EH (cell line): ENCODE measurements around the gene DCAF17.
"Not testable (repeated sequence)": the region's sequence is repeated elsewhere in the genome, so short reads cannot be mapped to it uniquely, and the experiment has no call there.

Source experiments
- DNase-seq: peaks from one replicate; pipeline ENCODE4 v3.0.0-alpha.2; 2015; ENCODE audit warnings: low read depth

Gene DCAF17

DNA sequence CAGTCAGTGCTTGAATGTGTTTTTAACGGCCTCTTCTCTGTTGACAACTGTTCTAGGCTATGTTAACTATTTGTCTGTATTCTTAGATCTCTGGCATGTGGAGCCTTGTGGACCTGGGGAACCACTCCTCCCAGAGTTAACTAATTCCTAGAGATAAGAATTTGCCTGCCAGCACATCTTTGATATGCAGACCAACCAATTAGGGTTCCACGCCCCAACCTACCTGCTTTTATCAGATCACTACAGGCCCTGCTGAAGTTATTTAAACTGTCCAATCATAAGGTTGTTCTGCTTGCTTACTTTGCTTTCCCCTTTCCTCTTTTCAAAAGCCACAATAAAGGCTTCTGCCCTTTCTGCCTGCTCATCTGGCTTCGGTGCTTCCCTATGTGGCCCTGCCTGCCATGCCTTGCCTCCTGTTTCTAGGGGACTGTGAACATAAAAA lies 79.7 kb downstream of the DCAF17 start:
- DNase-seq, result no peak

DNA sequence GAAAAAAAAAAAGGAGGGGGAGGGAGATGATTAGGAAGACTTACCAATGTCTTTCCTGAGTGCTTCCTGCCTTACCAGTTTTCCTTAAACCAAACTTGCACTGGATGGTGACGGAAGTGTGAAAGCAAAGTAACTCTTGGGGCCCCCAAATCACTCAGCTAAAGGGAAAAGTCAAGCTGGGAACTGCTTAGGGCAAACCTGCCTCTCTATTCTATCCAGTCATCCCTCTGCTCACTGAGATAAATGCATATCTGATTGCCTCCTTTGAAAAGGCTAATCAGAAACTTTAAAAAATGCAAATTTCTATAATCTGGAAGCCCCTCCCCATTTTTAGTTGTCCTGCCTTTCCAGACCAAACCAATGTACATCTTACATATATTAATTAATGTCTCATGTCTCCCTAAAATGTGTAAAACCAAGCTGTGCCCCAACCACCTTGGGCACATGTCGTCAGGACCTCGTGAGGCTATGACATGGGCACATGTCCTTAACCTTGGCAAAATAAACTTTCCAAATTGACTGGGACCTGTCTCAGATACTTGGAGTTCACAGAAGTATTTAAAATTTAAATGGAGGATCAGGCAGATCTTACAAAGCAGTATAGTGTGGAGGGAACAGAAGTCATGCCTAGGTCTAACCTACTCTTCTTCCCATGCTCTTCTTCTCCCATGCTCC lies 81.0 kb downstream of the DCAF17 start:
- no peak for DNase-seq

DNA sequence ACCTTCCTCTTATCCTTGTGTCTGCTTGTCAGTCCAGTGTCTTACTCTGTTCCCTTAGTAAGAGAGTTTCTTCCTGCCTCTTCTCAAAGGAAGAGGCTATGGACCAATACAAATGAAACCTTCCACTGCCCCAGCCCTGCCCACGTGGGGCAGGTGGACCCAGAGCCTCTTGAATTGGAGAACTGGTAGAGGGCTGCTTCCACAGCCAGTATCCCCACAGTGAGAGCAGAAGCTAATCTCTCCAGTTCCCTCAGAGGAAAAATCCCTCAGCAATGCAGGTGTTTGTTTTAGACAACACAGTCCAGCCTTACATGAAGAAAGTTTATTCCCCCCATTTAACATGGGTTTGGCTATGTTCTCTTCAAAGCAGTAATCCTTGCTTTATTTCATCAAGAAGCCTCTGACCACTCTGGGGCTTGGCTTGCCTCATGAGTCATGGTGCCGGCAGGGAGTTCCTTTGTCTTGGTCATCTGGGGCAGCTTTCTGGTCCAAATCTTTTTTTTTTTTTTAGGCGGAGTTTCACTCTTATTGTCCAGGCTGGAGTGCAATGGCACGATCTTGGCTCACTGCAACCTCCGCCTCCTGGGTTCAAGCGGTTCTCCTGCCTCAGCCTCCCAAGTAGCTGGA lies 81.8 kb downstream of the DCAF17 start:
- DNase-seq, result peak; percentile 78

DNA sequence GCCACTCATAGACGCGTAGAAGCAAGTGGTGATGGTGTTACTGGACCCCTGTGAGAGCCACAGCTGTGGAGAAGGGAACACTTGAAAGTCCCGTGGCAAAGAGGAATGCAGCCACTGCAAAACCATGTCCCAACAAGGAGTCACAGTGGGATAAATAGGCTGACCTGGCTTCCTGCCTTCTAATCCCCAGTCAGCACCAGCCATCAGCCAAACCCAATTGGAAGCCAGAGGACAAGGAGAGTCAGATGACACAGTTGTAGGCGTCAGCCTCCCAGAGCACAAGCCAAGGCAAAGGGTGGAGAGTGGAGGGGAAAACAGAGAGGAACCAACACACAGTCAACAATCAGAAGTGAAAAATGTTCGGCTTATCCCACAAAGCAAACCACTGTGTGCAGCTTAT lies 82.8 kb downstream of the DCAF17 start:
- no peak for DNase-seq

DNA sequence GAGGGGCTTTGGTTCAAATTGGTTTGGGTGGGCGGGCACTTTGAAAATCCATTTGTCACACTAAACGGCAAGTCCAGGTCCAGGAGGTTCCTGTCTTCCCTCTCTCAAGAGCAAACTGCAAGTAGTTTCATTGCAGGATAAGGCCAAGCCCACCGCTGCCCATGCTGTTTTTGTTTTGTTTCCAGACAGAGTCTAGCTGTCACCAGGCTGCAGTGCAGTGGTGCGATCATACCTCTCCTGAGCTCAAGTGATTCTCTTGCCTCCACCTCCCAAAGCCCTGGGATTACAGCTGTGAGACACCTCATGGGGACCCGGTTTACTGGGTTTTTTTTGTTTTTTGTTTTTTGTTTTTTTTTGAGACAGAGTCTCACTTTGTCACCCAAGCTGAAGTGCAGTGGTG lies 86.4 kb downstream of the DCAF17 start:
- DNase-seq, result no peak

DNA sequence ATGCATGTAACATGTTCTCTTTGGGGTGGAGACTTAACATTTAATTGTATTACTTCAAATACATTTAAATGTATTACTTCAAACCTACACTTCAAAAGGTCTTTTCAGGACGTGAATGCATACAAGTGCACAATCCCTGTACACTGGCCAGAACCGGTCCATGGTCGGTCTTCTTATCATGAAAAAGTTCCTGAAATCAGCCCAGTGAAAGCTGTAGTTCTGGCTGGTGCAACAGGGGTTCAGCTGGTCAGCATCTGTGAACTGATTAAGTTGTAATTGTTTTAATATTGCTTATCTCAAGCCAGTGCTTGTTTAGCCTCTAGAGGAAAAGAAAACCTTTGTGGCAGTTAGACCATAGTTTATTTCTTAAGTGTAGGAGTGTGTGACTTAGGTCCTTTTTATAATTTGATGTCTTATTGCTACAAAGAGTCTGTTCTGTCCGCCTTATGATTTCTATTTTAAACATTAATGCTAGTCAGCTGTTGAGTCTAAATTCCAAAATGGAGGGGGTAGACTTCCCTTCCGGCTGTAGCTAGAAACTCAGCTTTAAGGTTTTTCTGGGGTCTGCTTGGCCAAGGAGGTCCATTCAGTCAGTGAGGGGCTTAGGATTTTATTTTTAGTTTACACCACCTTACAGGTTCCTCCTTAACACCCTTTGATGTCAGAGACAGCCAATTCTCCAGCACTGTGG lies 87.5 kb downstream of the DCAF17 start:
- no peak for DNase-seq

DNA sequence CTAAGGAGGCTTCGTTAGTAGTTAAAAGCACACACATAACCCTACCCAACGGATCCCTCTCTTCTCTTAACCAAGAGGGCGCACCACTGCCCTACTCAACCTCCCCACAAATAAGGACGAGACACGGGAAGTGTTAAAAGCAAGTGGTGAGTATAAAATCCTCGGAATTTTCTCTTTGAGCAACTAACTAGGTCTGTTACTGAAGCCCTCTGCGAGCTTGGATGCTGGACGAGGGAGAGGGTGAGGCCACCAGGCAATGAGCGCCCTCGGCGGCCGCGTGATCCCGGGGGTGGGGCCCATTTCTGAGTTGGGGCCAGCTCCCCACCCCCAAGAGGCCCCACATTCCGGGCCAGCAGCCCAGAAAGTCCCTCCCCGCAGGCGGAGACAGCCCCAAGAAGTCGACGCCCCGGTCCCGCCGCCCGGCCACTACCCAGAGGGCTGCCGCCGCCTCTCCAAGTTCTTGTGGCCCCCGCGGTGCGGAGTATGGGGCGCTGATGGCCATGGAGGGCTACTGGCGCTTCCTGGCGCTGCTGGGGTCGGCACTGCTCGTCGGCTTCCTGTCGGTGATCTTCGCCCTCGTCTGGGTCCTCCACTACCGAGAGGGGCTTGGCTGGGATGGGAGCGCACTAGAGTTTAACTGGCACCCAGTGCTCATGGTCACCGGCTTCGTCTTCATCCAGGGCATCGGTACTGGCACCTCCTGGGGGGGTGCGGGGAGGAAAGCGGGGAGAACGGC lies 88.2 kb downstream of the DCAF17 start, which contains the start of gene CYBRD1:
TSS of gene CYBRD1 (plus strand) at position 423 of the 736 bp plus-strand sequence. CDS start at position 495, 72 bp downstream.
- peak; percentile 91 for DNase-seq

DNA sequence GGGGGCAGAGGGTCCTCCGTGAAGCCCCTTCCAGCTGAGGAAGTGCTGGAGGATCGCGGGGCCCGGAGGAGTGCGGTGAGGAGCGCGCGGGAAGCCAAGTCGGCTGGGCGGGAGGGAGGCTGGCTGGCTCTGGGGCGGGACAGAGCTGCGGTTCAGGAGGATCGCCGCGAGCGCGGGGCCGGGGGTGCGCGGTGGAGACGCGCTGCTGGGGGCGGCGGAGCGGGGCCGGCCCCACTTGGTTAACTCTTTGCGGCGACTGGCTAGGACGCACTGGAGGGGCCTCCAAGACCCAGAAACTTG lies 88.7 kb downstream of the DCAF17 start:
- DNase-seq, result no peak

DNA sequence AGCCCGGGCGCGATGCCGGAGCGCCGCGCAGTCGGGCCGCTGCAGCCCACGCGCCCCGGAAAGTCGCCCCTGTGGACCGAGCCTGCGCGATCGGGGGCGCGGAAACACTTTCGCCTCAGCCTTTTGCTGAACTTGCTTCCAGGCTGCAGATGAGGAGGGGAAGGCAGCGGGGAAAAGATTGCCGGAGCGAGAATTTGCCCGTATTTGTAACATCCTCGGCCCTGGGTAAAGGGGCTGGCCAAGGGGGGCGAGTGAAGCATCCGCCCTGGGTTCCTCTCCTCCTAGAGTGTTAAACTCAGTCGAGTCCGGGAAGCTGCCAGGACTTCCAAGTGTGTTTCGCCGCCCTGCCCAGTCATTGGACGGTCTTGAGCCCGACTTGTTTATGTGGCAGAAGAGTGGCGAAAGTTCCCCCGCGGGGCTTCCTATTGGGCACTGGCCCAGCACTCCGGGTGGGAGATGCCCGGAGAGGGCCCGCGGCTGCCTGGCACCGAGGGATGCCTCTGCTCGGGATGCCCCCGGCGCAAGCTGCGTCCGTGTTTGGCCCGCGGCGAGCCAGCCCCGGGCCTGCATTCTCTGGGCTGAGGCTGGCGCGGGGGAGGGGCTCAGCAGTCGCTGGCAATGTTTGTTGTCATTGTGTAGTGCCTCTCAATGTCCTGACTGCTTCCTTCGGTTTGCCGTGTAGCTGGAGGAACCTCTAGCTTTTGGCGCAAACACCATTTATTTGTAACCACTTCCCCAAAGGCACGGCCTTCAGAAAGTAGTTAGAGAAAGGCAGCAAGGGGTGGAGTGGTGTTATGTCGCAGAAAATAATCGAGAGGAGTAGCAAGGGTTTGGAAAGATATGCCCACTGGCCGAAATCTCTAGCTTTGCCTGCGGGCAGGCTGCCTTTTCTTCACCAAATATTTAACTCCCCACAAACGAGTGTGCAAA lies 89.3 kb downstream of the DCAF17 start:
- DNase-seq, result peak; percentile 87

DNA sequence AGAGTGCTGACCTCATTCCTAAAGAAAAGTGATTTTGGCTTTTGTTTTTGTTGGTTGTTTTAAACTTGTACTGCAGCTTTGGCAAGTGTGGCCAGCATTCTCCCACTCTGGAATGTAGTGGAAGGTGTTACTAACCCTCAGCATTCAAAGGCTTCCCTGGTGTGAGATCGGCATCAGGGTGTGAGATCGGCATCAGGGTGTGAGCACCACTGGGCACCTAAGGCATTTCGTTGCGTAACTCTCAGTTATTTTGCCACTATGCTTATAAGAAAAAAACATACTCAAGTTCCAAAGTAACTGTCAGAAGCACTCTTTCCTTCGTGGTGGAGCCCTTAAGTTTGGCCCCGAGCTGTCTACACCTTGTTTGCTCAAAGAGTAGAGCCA lies 90.0 kb downstream of the DCAF17 start:
- no peak for DNase-seq

DNA sequence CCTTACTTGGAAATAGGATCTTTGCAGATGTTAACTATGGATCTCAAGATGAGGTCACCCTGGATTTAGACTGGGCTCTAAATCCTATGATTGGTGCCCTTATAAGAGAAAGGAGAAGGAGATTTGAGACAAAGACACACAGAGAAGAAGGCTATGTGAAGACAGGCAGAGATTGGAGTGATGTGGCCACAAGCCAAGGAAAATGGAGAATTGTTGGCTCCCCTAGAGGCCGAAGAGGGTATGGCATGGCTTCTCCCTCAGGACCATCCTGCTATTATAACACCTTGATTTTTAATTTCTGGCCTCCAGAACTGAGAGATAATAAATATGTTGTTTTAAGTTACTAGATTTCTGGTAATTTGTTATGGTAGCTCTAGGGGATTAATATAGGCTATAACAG lies 95.9 kb downstream of the DCAF17 start:
- DNase-seq, result no peak

DNA sequence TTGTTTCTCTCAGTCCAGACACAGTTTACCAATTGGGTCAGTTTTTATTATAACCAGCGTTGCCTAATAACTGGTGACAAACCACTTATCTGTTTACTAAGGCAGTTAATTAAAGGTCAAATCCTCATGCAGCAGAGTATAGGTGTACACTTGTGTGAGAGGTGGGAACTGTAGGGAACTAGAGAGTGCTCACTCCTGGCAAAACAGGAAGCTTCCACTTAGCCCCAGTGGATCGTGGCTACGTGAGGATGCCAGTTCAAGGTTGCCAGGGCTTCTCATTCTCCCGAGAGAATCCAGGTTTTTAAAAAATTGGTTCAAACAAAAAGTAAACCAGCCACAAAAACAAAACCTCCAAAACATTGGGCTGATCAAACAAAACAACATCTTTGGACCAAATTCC lies 96.4 kb downstream of the DCAF17 start:
- no peak for DNase-seq

DNA sequence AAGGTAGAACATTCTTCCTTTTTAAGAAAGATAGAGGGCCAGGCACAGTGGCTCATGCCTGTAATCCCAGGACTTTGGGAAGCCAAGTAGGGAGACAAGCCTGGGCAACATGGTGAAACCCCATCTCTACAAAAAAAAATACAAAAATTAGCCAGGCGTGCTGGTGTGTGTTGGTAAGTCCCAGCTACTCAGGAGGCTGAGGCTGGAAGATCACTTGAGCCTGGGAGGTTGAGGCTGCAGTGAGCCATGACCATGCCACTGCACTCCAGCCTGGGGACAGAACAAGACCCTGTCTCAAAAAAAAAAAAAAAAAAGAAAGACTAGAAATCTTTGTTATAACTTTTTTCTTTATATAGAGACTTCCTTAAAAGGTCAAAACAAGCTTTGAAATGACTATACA lies 96.8 kb downstream of the DCAF17 start:
- DNase-seq, result not testable (repeated sequence)

DNA sequence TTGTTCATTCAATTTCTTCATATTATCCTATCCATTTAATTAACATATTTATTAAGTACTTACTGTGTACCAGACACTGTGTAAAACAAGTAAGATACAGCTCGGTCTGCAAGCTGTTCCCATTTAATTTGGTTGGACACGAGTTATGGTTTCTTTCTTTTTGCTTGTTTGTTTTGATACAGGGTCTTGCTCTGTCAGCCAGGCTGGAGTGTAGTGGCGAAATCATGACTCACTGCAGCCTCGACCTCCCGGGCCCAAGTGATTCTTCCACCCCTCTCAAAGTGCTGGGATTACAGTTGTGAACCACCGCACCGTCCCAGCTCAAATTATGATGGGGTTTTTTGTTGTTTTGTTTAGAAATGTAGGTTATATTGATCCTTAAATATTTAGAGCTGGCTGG lies 97.3 kb downstream of the DCAF17 start:
- DNase-seq, result peak; percentile 92

DNA sequence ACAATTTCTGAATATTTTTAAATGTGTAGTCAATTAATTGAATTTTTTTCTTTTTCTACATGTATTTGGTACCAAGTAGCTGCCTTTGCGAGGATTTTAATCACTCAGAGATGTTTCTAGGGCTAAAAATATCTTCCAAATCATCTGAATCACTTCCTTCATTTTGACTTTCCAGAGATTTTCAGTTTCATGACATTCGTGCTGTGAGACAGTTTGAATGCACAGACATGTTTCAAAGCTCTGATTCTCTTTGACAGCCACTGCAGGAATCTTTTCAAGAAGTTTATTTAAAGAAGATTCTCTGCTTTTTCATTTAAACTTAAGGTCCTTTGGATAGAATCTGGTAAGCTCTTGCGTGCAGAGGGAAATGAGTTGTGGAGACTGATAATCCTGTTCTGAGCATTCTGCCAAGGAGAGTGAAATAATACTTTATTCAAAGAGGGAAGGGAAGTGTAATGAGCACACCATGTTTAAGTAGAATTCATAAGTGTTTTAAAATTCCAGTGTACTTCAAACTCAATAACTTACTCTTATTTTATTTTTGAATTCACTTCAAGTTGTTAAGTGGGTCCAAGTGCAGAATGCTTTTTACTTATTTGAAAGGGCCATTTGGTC lies 97.9 kb downstream of the DCAF17 start:
- peak; percentile 85 for DNase-seq

DNA sequence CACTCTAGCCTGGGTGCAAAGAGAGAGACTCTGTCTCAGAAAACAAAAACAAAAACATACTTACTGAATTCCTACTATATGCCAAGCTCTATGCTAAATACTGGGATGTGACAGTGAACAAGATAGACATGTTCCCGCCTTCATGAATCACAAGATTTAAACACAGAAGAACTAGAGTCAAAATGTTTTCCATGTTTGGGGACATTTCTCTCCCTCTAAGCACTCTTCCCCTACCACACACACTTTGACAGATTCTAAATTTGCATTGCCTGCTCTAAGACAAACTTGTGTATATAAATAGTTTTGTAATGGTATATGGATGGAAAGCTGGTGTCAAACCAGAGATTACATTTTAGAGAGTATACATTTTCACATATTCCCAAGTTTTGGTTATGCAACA lies 99.3 kb downstream of the DCAF17 start:
- DNase-seq, result no peak
